ENCODE results near the gene KLF3.

Gene KLF3

DNA sequence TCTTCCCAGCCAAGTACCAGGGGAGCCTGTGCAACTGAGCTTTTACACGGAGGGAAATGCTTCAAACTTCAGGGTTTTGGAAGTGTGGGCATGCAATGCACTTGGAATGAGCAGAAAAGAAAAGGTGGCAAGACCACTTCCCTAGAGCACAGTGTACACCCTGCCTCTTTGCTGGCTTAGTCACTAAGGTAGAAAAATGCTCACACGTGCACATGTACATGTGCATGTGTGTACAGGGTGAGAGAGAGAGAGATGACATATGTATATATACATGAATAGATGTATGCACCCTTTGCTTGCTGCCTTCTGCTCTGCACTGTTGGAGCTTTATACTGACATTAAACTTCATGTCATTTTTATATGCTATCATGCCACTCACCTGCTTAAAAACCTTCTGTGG is 7.9 kb upstream of the KLF3 start:
- Histone ChIP-seq H3K27me3 (no peaks in the 10 kb centered on the region), H3K4me3 (ENCODE audit: low read depth in 1 of 2, low read length in 1 of 2) (no peak overlapping the region), H3K9me3 (no peaks in the 10 kb centered on the region), H3K4me1 (ENCODE audit: control insufficient read depth in 1 of 2, insufficient read depth in 1 of 2, low read depth in 1 of 2, low read length in 1 of 2) (no peaks in the 10 kb centered on the region), H3K36me3 (no peaks in the 10 kb centered on the region), H3K27ac (no peak overlapping the region)
- TF ChIP-seq, protein P1, sequence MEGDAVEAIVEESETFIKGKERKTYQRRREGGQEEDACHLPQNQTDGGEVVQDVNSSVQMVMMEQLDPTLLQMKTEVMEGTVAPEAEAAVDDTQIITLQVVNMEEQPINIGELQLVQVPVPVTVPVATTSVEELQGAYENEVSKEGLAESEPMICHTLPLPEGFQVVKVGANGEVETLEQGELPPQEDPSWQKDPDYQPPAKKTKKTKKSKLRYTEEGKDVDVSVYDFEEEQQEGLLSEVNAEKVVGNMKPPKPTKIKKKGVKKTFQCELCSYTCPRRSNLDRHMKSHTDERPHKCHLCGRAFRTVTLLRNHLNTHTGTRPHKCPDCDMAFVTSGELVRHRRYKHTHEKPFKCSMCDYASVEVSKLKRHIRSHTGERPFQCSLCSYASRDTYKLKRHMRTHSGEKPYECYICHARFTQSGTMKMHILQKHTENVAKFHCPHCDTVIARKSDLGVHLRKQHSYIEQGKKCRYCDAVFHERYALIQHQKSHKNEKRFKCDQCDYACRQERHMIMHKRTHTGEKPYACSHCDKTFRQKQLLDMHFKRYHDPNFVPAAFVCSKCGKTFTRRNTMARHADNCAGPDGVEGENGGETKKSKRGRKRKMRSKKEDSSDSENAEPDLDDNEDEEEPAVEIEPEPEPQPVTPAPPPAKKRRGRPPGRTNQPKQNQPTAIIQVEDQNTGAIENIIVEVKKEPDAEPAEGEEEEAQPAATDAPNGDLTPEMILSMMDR (IDR thresholded peaks at IDR 0.05), result no peak

GRCh38 chr4:38659346-38659745 is 4.7 kb upstream of the KLF3 start:
- Histone ChIP-seq H3K9me3 (no peaks in the 10 kb centered on the region), H3K27me3 (no peaks in the 10 kb centered on the region), H3K4me3 (ENCODE audit: low read depth in 1 of 2, low read length in 1 of 2) (no peak overlapping the region), H3K36me3 (no peaks in the 10 kb centered on the region), H3K27ac (no peak overlapping the region), H3K4me1 (ENCODE audit: control insufficient read depth in 1 of 2, insufficient read depth in 1 of 2, low read depth in 1 of 2, low read length in 1 of 2) (peaks cover 16 to 18% of the 10 kb centered on the region in 2 experiments)
- TF ChIP-seq, protein P1 (IDR thresholded peaks at IDR 0.05), result no peak

- TF ChIP-seq, protein P1 (IDR thresholded peaks at IDR 0.05), result no peak
- Histone ChIP-seq H3K27me3 (no peaks in the 10 kb centered on the region), H3K4me3 (ENCODE audit: low read depth in 1 of 2, low read length in 1 of 2) (no peak overlapping the region), H3K4me1 (ENCODE audit: control insufficient read depth in 1 of 2, insufficient read depth in 1 of 2, low read depth in 1 of 2, low read length in 1 of 2) (peaks cover 25 to 27% of the 10 kb centered on the region in 2 experiments), H3K9me3 (no peaks in the 10 kb centered on the region), H3K27ac (no peak overlapping the region), H3K36me3 (no peaks in the 10 kb centered on the region)
These were observed 3.2 kb upstream of the KLF3 start for GRCh38 chr4:38660838-38661237.

- H3K9me3 ChIP-seq, result no peaks in the 10 kb centered on the region
- no peaks in the 10 kb centered on the region for H3K36me3 ChIP-seq
- no peak overlapping the region for H3K27ac ChIP-seq
- H3K27me3 ChIP-seq, result no peaks in the 10 kb centered on the region
- H3K4me3 ChIP-seq (ENCODE audit: low read depth in 1 of 2, low read length in 1 of 2), result no peak overlapping the region
- peaks cover 30 to 33% of the 10 kb centered on the region in 2 experiments for H3K4me1 ChIP-seq (ENCODE audit: control insufficient read depth in 1 of 2, insufficient read depth in 1 of 2, low read depth in 1 of 2, low read length in 1 of 2)
- TF ChIP-seq, protein P1 (IDR thresholded peaks at IDR 0.05), result no peak
These were observed 2.6 kb upstream of the KLF3 start for GRCh38 chr4:38661371-38661770.

- H3K4me1 ChIP-seq (ENCODE audit: control insufficient read depth in 1 of 2, insufficient read depth in 1 of 2, low read depth in 1 of 2, low read length in 1 of 2), result peaks cover 43 to 45% of the 10 kb centered on the region in 2 experiments
- peak overlapping the region; percentile 100 for H3K27ac ChIP-seq
- H3K27me3 ChIP-seq, result no peaks in the 10 kb centered on the region
- H3K9me3 ChIP-seq, result no peaks in the 10 kb centered on the region
- H3K4me3 ChIP-seq (ENCODE audit: low read depth in 1 of 2, low read length in 1 of 2), result peak overlapping the region; percentile 76 to 82
- no peaks in the 10 kb centered on the region for H3K36me3 ChIP-seq
- TF ChIP-seq, protein P1 (IDR thresholded peaks at IDR 0.05), result no peak
These were observed 1.4 kb upstream of the KLF3 start for GRCh38 chr4:38662522-38663089.
